HCT116 (cell line): ENCODE data around the gene DCDC2. TPM values are rescaled to one million over a fixed set of nuclear protein-coding genes. Genes with fewer than 3 reads are reported as not detected.

Source experiments
- ATAC-seq: fragments of 200-7000 bp; cut with Tn5 transposase; 2 replicates; pipeline ENCODE4 v1.9.1; 2020; ENCODE audit warnings: mild to moderate bottlenecking, moderate library complexity
- BruUV-seq: library from RNA; stranded (reverse); fragments of 400-500 nt; replicated peaks from 2 replicates; lab custom pipeline; 2021; lab: Mats Ljungman, UMichigan
- CTCF ChIA-PET: fragments of 300-600 bp; sonication (Branson Sonifier 250); formaldehyde crosslinking; loops from one replicate; lab custom pipeline; 2021; ENCODE audit warnings: antibody characterized with exemption; lab: Charles Lee
- POLR2A ChIA-PET: fragments of 300-600, 350-600 bp; sonication (Branson Sonifier 250); formaldehyde crosslinking; loops from one replicate; lab custom pipeline; 2021; ENCODE audit warnings: antibody characterized with exemption; lab: Charles Lee
- RAD21 ChIA-PET, 2 experiments: fragments of 300-600 bp; sonication (Branson Sonifier 250); formaldehyde crosslinking; loops; one replicate each; lab custom pipeline; 2023; ENCODE audit warnings: low total read pairs in 2 of 2; ENCODE audit not compliant: uncharacterized antibody in 2 of 2, unreplicated experiment in 2 of 2, low non-redundant PET in 1 of 2; lab: Charles Lee
- DNase-seq: peaks from one replicate; pipeline ENCODE4 v3.0.0-alpha.2; 2010; ENCODE audit warnings: low read depth, low spot score
- H2AFZ ChIP-seq: fragments of 200-600 bp; shearing (Covaris generic), sonication (generic); 2 replicates; pipeline ENCODE4 v1.6.1; 2017; ENCODE audit warnings: low read depth, mixed run types, mixed read lengths, antibody characterized with exemption, low read length; ENCODE audit not compliant: poor library complexity, severe bottlenecking
- H3K27ac ChIP-seq: 2 replicates; pipeline ENCODE4 v1.5.1; 2012; ENCODE audit warnings: low read depth, low read length
- H3K27me3 ChIP-seq: fragments of 200-600 bp; sonication (generic); 2 replicates; pipeline ENCODE4 v1.6.1; 2016; ENCODE audit warnings: mixed run types, low read length, mixed read lengths; ENCODE audit not compliant: insufficient read depth
- H3K36me3 ChIP-seq, 2 experiments: fragments of 200-500 bp in 1 of 2; fragments of 200-600 bp in 1 of 2; sonication (Bioruptor generic) in 1 of 2; sonication (generic) in 1 of 2; 2 replicates each; pipeline versions ENCODE4 v1.5.1 to v1.6.1; 2014 to 2016; ENCODE audit warnings: low read length in 2 of 2, inconsistent platforms in 1 of 2, mixed read lengths in 1 of 2, mixed run types in 1 of 2; ENCODE audit not compliant: insufficient read depth in 2 of 2, control insufficient read depth in 1 of 2
- H3K4me1 ChIP-seq, 2 experiments: fragments of 200-600 bp in 1 of 2; sonication (generic) in 1 of 2; 2 replicates each; pipeline versions ENCODE4 v1.5.1 to v1.6.1; 2012 to 2017; ENCODE audit warnings: low read length in 2 of 2, inconsistent platforms in 1 of 2, mild to moderate bottlenecking in 1 of 2, mixed read lengths in 1 of 2, mixed run types in 1 of 2, moderate library complexity in 1 of 2; ENCODE audit not compliant: insufficient read depth in 2 of 2, control insufficient read depth in 1 of 2
- H3K4me2 ChIP-seq: fragments of 200-600 bp; sonication (generic); 2 replicates; pipeline ENCODE4 v1.6.1; 2017; ENCODE audit warnings: mixed run types, low read length, mixed read lengths
- H3K4me3 ChIP-seq, 2 experiments: fragments of 200-600 bp in 1 of 2; sonication (generic) in 1 of 2; replicated peaks in 1 of 2; 2 replicates each; pipeline ENCODE4 v1.5.1; 2011 to 2016; ENCODE audit warnings: low read length in 2 of 2, control low read depth in 1 of 2, low read depth in 1 of 2, mild to moderate bottlenecking in 1 of 2, mixed read lengths in 1 of 2, mixed run types in 1 of 2
- H3K79me2 ChIP-seq: fragments of 200-600 bp; sonication (generic); 2 replicates; pipeline ENCODE4 v1.6.1; 2017; ENCODE audit warnings: mild to moderate bottlenecking, mixed run types, low read length, moderate library complexity, mixed read lengths; ENCODE audit not compliant: insufficient read depth
- H3K9ac ChIP-seq: fragments of 200-600 bp; sonication (generic); 2 replicates; pipeline ENCODE4 v1.6.1; 2016; ENCODE audit warnings: low read length, mixed read lengths
- H3K9me2 ChIP-seq: fragments of 200-600 bp; sonication (generic), shearing (Covaris generic); 2 replicates; pipeline ENCODE4 v1.6.1; 2017; ENCODE audit warnings: mixed run types, mild to moderate bottlenecking, moderate library complexity; ENCODE audit not compliant: insufficient read depth
- H3K9me3 ChIP-seq, 2 experiments: fragments of 200-500 bp in 1 of 2; fragments of 200-600 bp in 1 of 2; sonication (Bioruptor generic) in 1 of 2; sonication (generic) in 1 of 2; 2 replicates each; pipeline ENCODE4 v1.6.1; 2014 to 2017; ENCODE audit warnings: low read length in 2 of 2, mixed read lengths in 2 of 2, inconsistent platforms in 1 of 2, low read depth in 1 of 2, mild to moderate bottlenecking in 1 of 2, mixed run types in 1 of 2, moderate library complexity in 1 of 2; ENCODE audit not compliant: control insufficient read depth in 1 of 2, insufficient read depth in 1 of 2
- H4K20me1 ChIP-seq: fragments of 200-600 bp; sonication (generic), shearing (Covaris generic); 2 replicates; pipeline ENCODE4 v1.6.1; 2017; ENCODE audit warnings: mixed run types, mild to moderate bottlenecking, moderate library complexity; ENCODE audit not compliant: insufficient read depth
- CBX3 ChIP-seq: IDR thresholded peaks from 2 replicates; pipeline ENCODE4 v1.6.1; 2012; ENCODE audit warnings: low read depth
- CEBPB ChIP-seq: IDR thresholded peaks from 2 replicates; pipeline ENCODE4 v1.6.1; 2012; ENCODE audit warnings: low read depth
- ELF1 ChIP-seq: IDR thresholded peaks from 2 replicates; pipeline ENCODE4 v1.6.1; 2012; ENCODE audit warnings: low read depth, borderline replicate concordance
- EZH2 ChIP-seq: fragments of 200-600 bp; sonication (generic); IDR thresholded peaks from 2 replicates; pipeline ENCODE4 v1.6.1; 2017; ENCODE audit warnings: antibody characterized with exemption, mixed run types
- EZH2phosphoT487 ChIP-seq: fragments of 200-600 bp; IDR thresholded peaks from 2 replicates; pipeline ENCODE4 v1.6.1; 2018; ENCODE audit warnings: antibody characterized with exemption, borderline replicate concordance
- FOSL1 ChIP-seq: IDR thresholded peaks from 2 replicates; pipeline ENCODE4 v1.6.1; 2012; ENCODE audit warnings: low read depth
- JUND ChIP-seq: IDR thresholded peaks from 2 replicates; pipeline ENCODE4 v1.6.1; 2012
- POLR2A ChIP-seq: IDR thresholded peaks from 2 replicates; pipeline ENCODE4 v1.7.0; 2011; ENCODE audit warnings: borderline replicate concordance; ENCODE audit not compliant: insufficient read depth, insufficient read length; ENCODE audit errors: extremely low read depth
- POLR2AphosphoS5 ChIP-seq: IDR thresholded peaks from 2 replicates; pipeline ENCODE4 v1.6.1; 2011; ENCODE audit warnings: mild to moderate bottlenecking, low read depth, low read length, moderate library complexity
- RAD21 ChIP-seq: IDR thresholded peaks from 2 replicates; pipeline ENCODE4 v1.6.1; 2012; ENCODE audit warnings: low read depth, mild to moderate bottlenecking
- SIN3A ChIP-seq: IDR thresholded peaks from 2 replicates; pipeline ENCODE4 v1.6.1; 2012; ENCODE audit warnings: low read depth
- SP1 ChIP-seq: IDR thresholded peaks from 2 replicates; pipeline ENCODE4 v1.6.1; 2012; ENCODE audit warnings: low read depth
- SRF ChIP-seq: IDR thresholded peaks from 2 replicates; pipeline ENCODE4 v1.6.1; 2012; ENCODE audit warnings: low read depth
- TCF7L2 ChIP-seq: IDR thresholded peaks from 2 replicates; pipeline ENCODE4 v1.7.0; 2011; ENCODE audit warnings: borderline replicate concordance, inconsistent platforms; ENCODE audit not compliant: insufficient read depth, insufficient read length; ENCODE audit errors: extremely low read depth
- YY1 ChIP-seq: IDR thresholded peaks from 2 replicates; pipeline ENCODE4 v1.6.1; 2011; ENCODE audit warnings: low read length, low read depth, moderate library complexity, mild to moderate bottlenecking; ENCODE audit not compliant: insufficient replicate concordance; ENCODE audit errors: extremely low read depth
- ZNF274 ChIP-seq: fragments of 200-500 bp; sonication (Bioruptor generic); IDR thresholded peaks from 2 replicates; pipeline ENCODE4 v1.6.1; 2014; ENCODE audit warnings: mild to moderate bottlenecking, low read depth, low read length, inconsistent platforms
- intact Hi-C: fragments of 100-400 bp; cut with micrococcal nuclease; formaldehyde crosslinking; loops from 2 replicates; pipeline ENCODE4 v1.10.0; 2022
- total RNA-seq: library from RNA; stranded (reverse); gene quantifications from one replicate; pipeline ENCODE4 v1.2.1, GENCODE V29; 2021; ENCODE audit not compliant: unreplicated experiment
- TF ChIP-seq, protein P1 (sequence below): IDR thresholded peaks from 2 replicates; pipeline ENCODE4 v1.6.1; 2012
- TF ChIP-seq, protein P2 (sequence below): IDR thresholded peaks from 2 replicates; pipeline ENCODE4 v1.6.1; 2012; ENCODE audit warnings: low read depth

DCDC2 gene
- total RNA-seq, 1 experiment from 2014 or later, result 0.17 TPM

DNA sequence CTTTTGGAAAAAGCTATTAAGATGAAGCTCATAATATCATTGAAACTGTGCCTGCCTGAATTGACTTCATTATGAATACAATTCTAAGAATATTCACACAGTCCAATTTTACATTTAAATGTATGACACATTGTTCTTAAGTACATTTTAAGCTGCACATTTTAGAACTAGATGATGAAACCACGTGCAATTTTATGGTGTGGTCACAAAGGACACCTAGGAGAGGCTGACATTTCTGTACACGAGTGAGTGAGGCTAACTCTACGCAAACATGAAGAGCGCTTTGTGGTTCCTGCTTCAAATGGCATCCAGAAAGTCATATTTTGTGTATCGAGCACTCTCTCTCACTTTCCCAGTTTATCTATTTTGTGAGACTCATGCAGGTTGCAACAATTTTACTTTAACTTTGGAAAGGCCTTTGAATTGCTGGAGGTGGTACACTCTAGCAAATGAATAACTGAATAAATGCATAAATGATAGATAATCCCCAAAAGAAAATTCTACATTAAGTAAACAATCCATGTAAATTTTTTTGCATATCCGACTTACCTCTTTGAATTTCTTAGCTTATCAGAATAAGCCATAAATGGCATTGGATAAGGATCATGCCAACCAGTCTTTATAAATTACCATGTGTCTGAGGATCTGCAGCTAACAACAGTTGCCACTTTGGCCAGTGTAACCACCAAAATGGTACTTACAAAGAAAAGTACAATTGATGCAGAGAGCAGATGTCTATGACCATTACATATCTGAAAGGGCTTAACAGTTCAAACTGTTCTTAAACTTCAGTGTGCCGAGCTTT, 134.5 kb downstream of the DCDC2 start:
- Histone ChIP-seq H3K27me3 (peaks cover 12% of the 10 kb centered on the region; the same call in 1 of the 2 replicates), H2AFZ (no peak overlapping the region), H3K4me3 (no peak overlapping the region), H3K9me3 (no peaks in the 10 kb centered on the region), H4K20me1 (no peaks in the 10 kb centered on the region), H3K79me2 (no peaks in the 10 kb centered on the region), H3K4me2 (no peak overlapping the region), H3K9ac (no peak overlapping the region), H3K9me2 (no peaks in the 10 kb centered on the region), H3K4me1 (no peaks in the 10 kb centered on the region), H3K27ac (no peak overlapping the region), H3K36me3 (no peaks in the 10 kb centered on the region)
- POLR2A ChIA-PET, result interaction anchor here (1.2 kb wide), 1 partner anchor 165 kb away, joined by 6 read pairs; no protein-coding TSS in a partner anchor
- ATAC-seq (no peak), DNase-seq (peak; percentile 12)
- TF ChIP-seq SIN3A, result no peak
- no peak for TF ChIP-seq JUND
- no peak for TF ChIP-seq SP1
- TF ChIP-seq, protein P1, sequence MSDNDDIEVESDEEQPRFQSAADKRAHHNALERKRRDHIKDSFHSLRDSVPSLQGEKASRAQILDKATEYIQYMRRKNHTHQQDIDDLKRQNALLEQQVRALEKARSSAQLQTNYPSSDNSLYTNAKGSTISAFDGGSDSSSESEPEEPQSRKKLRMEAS, result peak; percentile 51; the same call in 1 of the 2 replicates
- TF ChIP-seq CEBPB, result peak; percentile 65
- CTCF ChIA-PET, result no interaction called here
- RAD21 ChIA-PET, result no interaction called here
- intact Hi-C loops, result no loop called here
- BruUV-seq, result no TSS peak

DNA sequence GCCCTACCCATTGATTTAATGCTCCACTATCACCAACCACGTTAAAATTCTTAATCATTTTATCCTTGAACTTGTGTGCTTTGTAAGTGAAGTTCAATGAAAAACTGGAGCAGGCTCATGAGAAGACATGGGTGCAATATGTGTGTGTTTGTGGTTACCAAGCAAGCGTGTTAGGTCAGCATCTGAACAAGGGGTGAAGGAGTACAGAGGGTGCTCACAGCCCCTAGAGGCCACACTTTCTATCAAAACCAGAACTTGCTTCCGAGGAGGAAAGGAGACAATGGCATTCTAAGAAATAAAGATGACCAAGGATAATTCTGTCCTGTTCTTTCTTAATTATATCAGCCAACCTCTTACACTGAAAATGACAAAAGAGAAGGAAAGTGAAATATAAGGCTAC, 138.2 kb downstream of the DCDC2 start:
- no peaks in the 10 kb centered on the region for H3K9me3 ChIP-seq
- no peaks in the 10 kb centered on the region for H3K36me3 ChIP-seq
- H2AFZ ChIP-seq, result no peak overlapping the region
- no peaks in the 10 kb centered on the region for H4K20me1 ChIP-seq
- intact Hi-C loops, result no loop called here
- POLR2A ChIA-PET, result no interaction called here
- H3K79me2 ChIP-seq, result no peaks in the 10 kb centered on the region
- no peak overlapping the region for H3K4me3 ChIP-seq
- no peaks in the 10 kb centered on the region for H3K9me2 ChIP-seq
- H3K27ac ChIP-seq, result no peak overlapping the region
- H3K4me2 ChIP-seq, result no peak overlapping the region
- ATAC-seq (no peak), DNase-seq (no peak)
- no peaks in the 10 kb centered on the region; the same call in 1 of the 2 replicates for H3K27me3 ChIP-seq
- no peaks in the 10 kb centered on the region for H3K4me1 ChIP-seq
- no TSS peak for BruUV-seq
- H3K9ac ChIP-seq, result no peak overlapping the region
- RAD21 ChIA-PET, result no interaction called here
- CTCF ChIA-PET, result no interaction called here
- TF ChIP-seq EZH2 (no peak), YY1 (no peak), JUND (no peak), POLR2AphosphoS5 (no peak), TCF7L2 (no peak), RAD21 (no peak), EZH2phosphoT487 (no peak), POLR2A (no peak), ELF1 (no peak), CBX3 (no peak), SRF (no peak), FOSL1 (no peak), ZNF274 (no peak)
- TF ChIP-seq, protein P1, result no peak
- TF ChIP-seq, protein P2, sequence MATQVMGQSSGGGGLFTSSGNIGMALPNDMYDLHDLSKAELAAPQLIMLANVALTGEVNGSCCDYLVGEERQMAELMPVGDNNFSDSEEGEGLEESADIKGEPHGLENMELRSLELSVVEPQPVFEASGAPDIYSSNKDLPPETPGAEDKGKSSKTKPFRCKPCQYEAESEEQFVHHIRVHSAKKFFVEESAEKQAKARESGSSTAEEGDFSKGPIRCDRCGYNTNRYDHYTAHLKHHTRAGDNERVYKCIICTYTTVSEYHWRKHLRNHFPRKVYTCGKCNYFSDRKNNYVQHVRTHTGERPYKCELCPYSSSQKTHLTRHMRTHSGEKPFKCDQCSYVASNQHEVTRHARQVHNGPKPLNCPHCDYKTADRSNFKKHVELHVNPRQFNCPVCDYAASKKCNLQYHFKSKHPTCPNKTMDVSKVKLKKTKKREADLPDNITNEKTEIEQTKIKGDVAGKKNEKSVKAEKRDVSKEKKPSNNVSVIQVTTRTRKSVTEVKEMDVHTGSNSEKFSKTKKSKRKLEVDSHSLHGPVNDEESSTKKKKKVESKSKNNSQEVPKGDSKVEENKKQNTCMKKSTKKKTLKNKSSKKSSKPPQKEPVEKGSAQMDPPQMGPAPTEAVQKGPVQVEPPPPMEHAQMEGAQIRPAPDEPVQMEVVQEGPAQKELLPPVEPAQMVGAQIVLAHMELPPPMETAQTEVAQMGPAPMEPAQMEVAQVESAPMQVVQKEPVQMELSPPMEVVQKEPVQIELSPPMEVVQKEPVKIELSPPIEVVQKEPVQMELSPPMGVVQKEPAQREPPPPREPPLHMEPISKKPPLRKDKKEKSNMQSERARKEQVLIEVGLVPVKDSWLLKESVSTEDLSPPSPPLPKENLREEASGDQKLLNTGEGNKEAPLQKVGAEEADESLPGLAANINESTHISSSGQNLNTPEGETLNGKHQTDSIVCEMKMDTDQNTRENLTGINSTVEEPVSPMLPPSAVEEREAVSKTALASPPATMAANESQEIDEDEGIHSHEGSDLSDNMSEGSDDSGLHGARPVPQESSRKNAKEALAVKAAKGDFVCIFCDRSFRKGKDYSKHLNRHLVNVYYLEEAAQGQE, result no peak
